Uterus (tissue), 2 donors: ENCODE data around the gene EVI5.

ENCODE experiments used
- POLR2A ChIP-seq, 2 donors: fragments of 450-650 bp; IDR thresholded peaks; one replicate each; pipeline ENCODE4 v1.6.1; 2016; ENCODE audit warnings: antibody characterized with exemption in 2 of 2, mild to moderate bottlenecking in 1 of 2, moderate library complexity in 1 of 2
- TF ChIP-seq, protein P1 (sequence below), 4 experiments: fragments of 200-600 bp in 2 of 4; fragments of 450-650 bp in 2 of 4; sonication (generic) in 2 of 4; IDR thresholded peaks; one replicate each; pipeline ENCODE4 v1.5.1; 2016 to 2019; ENCODE audit warnings: antibody characterized with exemption in 4 of 4, mild to moderate bottlenecking in 2 of 4, moderate library complexity in 1 of 4

DNA sequence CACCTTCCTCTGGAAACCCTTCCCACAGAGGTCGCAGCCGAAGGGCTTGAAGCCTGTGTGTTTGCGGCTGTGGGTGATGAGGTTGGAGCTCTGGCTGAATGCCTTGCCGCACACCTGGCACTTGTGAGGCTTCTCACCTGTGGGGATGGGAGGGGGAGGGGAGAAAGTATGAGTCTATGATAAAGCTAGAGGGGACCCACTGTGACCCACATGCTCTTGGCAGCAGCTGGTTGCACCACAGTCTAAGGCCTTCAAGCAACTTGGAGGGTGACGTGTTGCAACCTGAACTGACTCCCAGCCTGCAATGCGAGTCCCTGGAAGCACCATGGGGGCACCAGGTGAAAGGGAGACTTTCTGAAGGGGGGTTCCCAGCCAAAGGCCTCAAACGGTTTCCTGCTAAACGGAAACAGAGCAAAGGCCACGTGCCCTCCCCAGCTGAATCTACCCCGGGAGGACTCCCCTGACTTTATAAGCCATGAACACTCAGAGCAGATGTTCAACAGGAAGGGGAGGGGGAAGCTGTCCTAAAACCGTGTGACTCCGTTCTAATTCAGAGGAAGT, 308.8 kb downstream of the EVI5 start:
- TF ChIP-seq POLR2A (IDR thresholded peaks at IDR 0.05), result no peak
- TF ChIP-seq, protein P1, sequence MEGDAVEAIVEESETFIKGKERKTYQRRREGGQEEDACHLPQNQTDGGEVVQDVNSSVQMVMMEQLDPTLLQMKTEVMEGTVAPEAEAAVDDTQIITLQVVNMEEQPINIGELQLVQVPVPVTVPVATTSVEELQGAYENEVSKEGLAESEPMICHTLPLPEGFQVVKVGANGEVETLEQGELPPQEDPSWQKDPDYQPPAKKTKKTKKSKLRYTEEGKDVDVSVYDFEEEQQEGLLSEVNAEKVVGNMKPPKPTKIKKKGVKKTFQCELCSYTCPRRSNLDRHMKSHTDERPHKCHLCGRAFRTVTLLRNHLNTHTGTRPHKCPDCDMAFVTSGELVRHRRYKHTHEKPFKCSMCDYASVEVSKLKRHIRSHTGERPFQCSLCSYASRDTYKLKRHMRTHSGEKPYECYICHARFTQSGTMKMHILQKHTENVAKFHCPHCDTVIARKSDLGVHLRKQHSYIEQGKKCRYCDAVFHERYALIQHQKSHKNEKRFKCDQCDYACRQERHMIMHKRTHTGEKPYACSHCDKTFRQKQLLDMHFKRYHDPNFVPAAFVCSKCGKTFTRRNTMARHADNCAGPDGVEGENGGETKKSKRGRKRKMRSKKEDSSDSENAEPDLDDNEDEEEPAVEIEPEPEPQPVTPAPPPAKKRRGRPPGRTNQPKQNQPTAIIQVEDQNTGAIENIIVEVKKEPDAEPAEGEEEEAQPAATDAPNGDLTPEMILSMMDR (IDR thresholded peaks at IDR 0.05), result no peak
